Measurements from ENCODE around the gene MS4A4E.

Gene MS4A4E

DNA sequence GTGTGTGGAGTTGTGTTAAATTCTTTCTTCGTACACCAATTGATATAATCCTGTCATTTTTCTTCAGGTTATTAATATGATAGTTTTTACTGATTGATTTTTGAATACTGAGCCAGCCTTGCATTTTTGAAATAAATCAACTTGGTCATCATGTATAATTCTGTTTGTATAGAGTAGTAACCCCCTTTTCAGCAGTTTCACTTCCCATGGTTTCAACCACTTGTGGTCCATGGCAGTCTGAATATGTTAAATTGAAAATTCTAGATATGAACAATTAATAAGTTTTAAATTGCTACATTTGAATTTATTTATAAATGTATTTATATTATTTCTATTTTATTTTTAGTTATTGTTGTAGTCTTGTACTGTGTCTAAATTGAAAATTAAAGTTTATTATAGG is 92.7 kb downstream of the MS4A4E start:
- H3K9ac ChIP-seq (ENCODE audit: low read length), result no peak overlapping the region
- H3K9me3 ChIP-seq (ENCODE audit: control insufficient read depth, low read length), result no peaks in the 10 kb centered on the region
- no peak for DNase-seq (ENCODE audit: low read depth)
- H3K4me3 ChIP-seq (ENCODE audit: low read length), result no peak overlapping the region
- H3K4me1 ChIP-seq (ENCODE audit: control insufficient read depth, insufficient read depth, low read length), result no peaks in the 10 kb centered on the region
- no peaks in the 10 kb centered on the region for H3K27me3 ChIP-seq (replicated peaks; ENCODE audit: control insufficient read depth, insufficient read depth, low read length)
- no peaks in the 10 kb centered on the region for H3K36me3 ChIP-seq (ENCODE audit: control insufficient read depth, insufficient read depth, low read length, severe bottlenecking)

All from adipocyte (in vitro differentiated cells).